ENCODE measurements around the gene MUC4.

Gene MUC4
- total RNA-seq: 0 to 0.11 (median 0.06) reads per million in 9 experiments

- Mint-ChIP-seq H3K4me3 (no peak within 1 kb of the TSS), H3K9me3 (no peaks in the 10 kb centered on the region), H3K27ac (no peak within 1 kb of the TSS), H3K27me3 (peaks cover 13 to 27% of the 10 kb centered on the region in 2 donors), H3K36me3 (ENCODE audit: insufficient read depth) (no peaks in the 10 kb centered on the region), H3K4me1 (ENCODE audit: low read depth in 2 of 2) (no peaks in the 10 kb centered on the region)
- no peak for ATAC-seq (replicated peaks)
- DNase-seq: no peak
These were observed at the start of gene MUC4 for GRCh38 chr3:195811756-195812155. TSS of gene MUC4 (minus strand) at chr3:195811929. CDS start at chr3:195811817, 112 bp downstream.

- DNase-seq: no peak
- Mint-ChIP-seq H3K4me1 (ENCODE audit: low read depth in 2 of 2) (peaks cover 3 to 5% of the 10 kb centered on the region in 2 donors), H3K27ac (no peak overlapping the region), H3K4me3 (peak overlapping the region in 1 of 2 donors; percentile 23), H3K9me3 (no peaks in the 10 kb centered on the region), H3K36me3 (ENCODE audit: insufficient read depth) (no peaks in the 10 kb centered on the region), H3K27me3 (no peaks in the 10 kb centered on the region)
- no peak for ATAC-seq (replicated peaks)
These were observed 48.7 kb upstream of the MUC4 start for GRCh38 chr3:195860456-195860855.

GRCh38 chr3:195859846-195860411, 48.2 kb upstream of the MUC4 start:
- Mint-ChIP-seq H3K4me1 (ENCODE audit: low read depth in 2 of 2) (peaks cover 3 to 5% of the 10 kb centered on the region in 2 donors), H3K27me3 (no peaks in the 10 kb centered on the region), H3K27ac (peak overlapping the region in 1 of 2 donors; percentile 55), H3K4me3 (peak overlapping the region in 1 of 2 donors; percentile 23), H3K36me3 (ENCODE audit: insufficient read depth) (no peaks in the 10 kb centered on the region), H3K9me3 (no peaks in the 10 kb centered on the region)
- ATAC-seq (replicated peaks): no peak
- DNase-seq: no peak

GRCh38 chr3:195859061-195859845, 47.5 kb upstream of the MUC4 start:
- H3K27me3 Mint-ChIP-seq: no peaks in the 10 kb centered on the region
- H3K36me3 Mint-ChIP-seq (ENCODE audit: insufficient read depth): no peaks in the 10 kb centered on the region
- peaks cover 3 to 5% of the 10 kb centered on the region in 2 donors for H3K4me1 Mint-ChIP-seq (ENCODE audit: low read depth in 2 of 2)
- peak overlapping the region in 1 of 2 donors; percentile 64 for H3K4me3 Mint-ChIP-seq
- peak; percentile 72 for ATAC-seq (replicated peaks)
- no peaks in the 10 kb centered on the region for H3K9me3 Mint-ChIP-seq
- DNase-seq: peak; percentile 69 to 80 (median 76)
- peak overlapping the region in 1 of 2 donors; percentile 55 for H3K27ac Mint-ChIP-seq

- Mint-ChIP-seq H3K4me1 (ENCODE audit: low read depth in 2 of 2) (peaks cover 4 to 5% of the 10 kb centered on the region in 2 donors), H3K27me3 (no peaks in the 10 kb centered on the region), H3K9me3 (no peaks in the 10 kb centered on the region), H3K4me3 (no peak overlapping the region), H3K36me3 (ENCODE audit: insufficient read depth) (no peaks in the 10 kb centered on the region), H3K27ac (no peak overlapping the region)
- ATAC-seq (replicated peaks): no peak
- no peak for DNase-seq
These were observed 44.8 kb upstream of the MUC4 start for GRCh38 chr3:195856410-195857084.

GRCh38 chr3:195855471-195856409, 44.0 kb upstream of the MUC4 start:
- Mint-ChIP-seq H3K27me3 (no peaks in the 10 kb centered on the region), H3K27ac (no peak overlapping the region), H3K4me1 (ENCODE audit: low read depth in 2 of 2) (peaks cover 5 to 8% of the 10 kb centered on the region in 2 donors), H3K4me3 (no peak overlapping the region), H3K9me3 (no peaks in the 10 kb centered on the region), H3K36me3 (ENCODE audit: insufficient read depth) (no peaks in the 10 kb centered on the region)
- DNase-seq (no peak), ATAC-seq (replicated peaks) (no peak)

GRCh38 chr3:195854628-195855294, 43.0 kb upstream of the MUC4 start:
- no peak for ATAC-seq (replicated peaks)
- Mint-ChIP-seq H3K27ac (no peak overlapping the region), H3K36me3 (ENCODE audit: insufficient read depth) (no peaks in the 10 kb centered on the region), H3K9me3 (no peaks in the 10 kb centered on the region), H3K27me3 (no peaks in the 10 kb centered on the region), H3K4me1 (ENCODE audit: low read depth in 2 of 2) (peaks cover 5 to 9% of the 10 kb centered on the region in 2 donors), H3K4me3 (no peak overlapping the region)
- DNase-seq: no peak

GRCh38 chr3:195853996-195854395, 42.3 kb upstream of the MUC4 start:
- Mint-ChIP-seq H3K27me3 (no peaks in the 10 kb centered on the region), H3K27ac (no peak overlapping the region), H3K4me1 (ENCODE audit: low read depth in 2 of 2) (peaks cover under 1 to 6% of the 10 kb centered on the region in 2 donors), H3K36me3 (ENCODE audit: insufficient read depth) (no peaks in the 10 kb centered on the region), H3K4me3 (no peak overlapping the region), H3K9me3 (no peaks in the 10 kb centered on the region)
- ATAC-seq (replicated peaks) (no peak), DNase-seq (no peak)

- ATAC-seq (replicated peaks) (no peak), DNase-seq (no peak)
- H3K4me3 Mint-ChIP-seq: no peak overlapping the region
- no peaks in the 10 kb centered on the region for H3K9me3 Mint-ChIP-seq
- H3K27ac Mint-ChIP-seq: no peak overlapping the region
- H3K4me1 Mint-ChIP-seq (ENCODE audit: low read depth in 2 of 2): peaks cover 0 to 6% of the 10 kb centered on the region in 2 donors
- H3K36me3 Mint-ChIP-seq (ENCODE audit: insufficient read depth): no peaks in the 10 kb centered on the region
- no peaks in the 10 kb centered on the region for H3K27me3 Mint-ChIP-seq
These were observed 41.3 kb upstream of the MUC4 start for GRCh38 chr3:195853036-195853435.

- Mint-ChIP-seq H3K36me3 (ENCODE audit: insufficient read depth) (no peaks in the 10 kb centered on the region), H3K27me3 (no peaks in the 10 kb centered on the region), H3K9me3 (no peaks in the 10 kb centered on the region), H3K4me1 (ENCODE audit: low read depth in 2 of 2) (peaks cover 0 to 6% of the 10 kb centered on the region in 2 donors), H3K27ac (no peak overlapping the region), H3K4me3 (no peak overlapping the region)
- ATAC-seq (replicated peaks) (peak; percentile 100), DNase-seq (peak; percentile 86 to 91 (median 90))
These were observed 39.3 kb upstream of the MUC4 start for GRCh38 chr3:195850857-195851543.

GRCh38 chr3:195849322-195850074, 37.8 kb upstream of the MUC4 start:
- H3K4me3 Mint-ChIP-seq: peak overlapping the region in 1 of 2 donors; percentile 38
- DNase-seq: peak in 1 of 3 experiments; percentile 65
- H3K27me3 Mint-ChIP-seq: no peaks in the 10 kb centered on the region
- H3K36me3 Mint-ChIP-seq (ENCODE audit: insufficient read depth): no peaks in the 10 kb centered on the region
- peaks cover 0 to 6% of the 10 kb centered on the region in 2 donors for H3K4me1 Mint-ChIP-seq (ENCODE audit: low read depth in 2 of 2)
- no peak overlapping the region for H3K27ac Mint-ChIP-seq
- no peaks in the 10 kb centered on the region for H3K9me3 Mint-ChIP-seq
- no peak for ATAC-seq (replicated peaks)
